IMR-90 (cell line): ENCODE results near the gene ASTL. TPM values are rescaled to one million over a fixed set of nuclear protein-coding genes. Genes with fewer than 3 reads are reported as not detected.
A peak's percentile ranks its signal among the peaks of the same experiment; 100 is the strongest.

Source experiments
- ATAC-seq: fragments of 200-7000 bp; cut with Tn5 transposase; 2 replicates; pipeline ENCODE4 v1.9.1; 2020; ENCODE audit warnings: low read depth, mild to moderate bottlenecking, moderate library complexity
- BruUV-seq: library from RNA; stranded (reverse); fragments of 400-500 nt; replicated peaks from 2 replicates; lab custom pipeline; 2021; lab: Mats Ljungman, UMichigan
- CTCF ChIA-PET: fragments of 300-600 bp; formaldehyde crosslinking; extraction: SDS; loops from one replicate; lab custom pipeline; 2021; ENCODE audit warnings: antibody characterized with exemption; lab: Yijun Ruan, JAX
- POLR2A ChIA-PET: fragments of 300-600 bp; sonication (Branson Sonifier 250); formaldehyde crosslinking; loops from one replicate; lab custom pipeline; 2022; ENCODE audit warnings: antibody characterized with exemption; ENCODE audit not compliant: unreplicated experiment; lab: Charles Lee
- DNase-seq: peaks from one replicate; pipeline ENCODE4 v3.0.0; 2013
- H2AFZ ChIP-seq: replicated peaks from 2 replicates; pipeline ENCODE3; 2013; ENCODE audit warnings: low read length, mild to moderate bottlenecking; ENCODE audit not compliant: poor library complexity
- H2AK5ac ChIP-seq: 2 replicates; pipeline ENCODE4 v1.6.1; 2013; ENCODE audit warnings: low read depth, low read length, inconsistent platforms
- H2AK9ac ChIP-seq: replicated peaks from 2 replicates; pipeline ENCODE3; 2013; ENCODE audit warnings: mild to moderate bottlenecking, low read depth, low read length, moderate library complexity; ENCODE audit not compliant: poor library complexity
- H2BK120ac ChIP-seq: 2 replicates; pipeline ENCODE4 v1.6.1; 2013; ENCODE audit warnings: low read depth, low read length, inconsistent platforms
- H2BK15ac ChIP-seq: 3 replicates; pipeline ENCODE4 v1.6.1; 2013; ENCODE audit warnings: low read depth, low read length, inconsistent platforms
- H2BK20ac ChIP-seq: 2 replicates; pipeline ENCODE4 v1.6.1; 2013; ENCODE audit warnings: low read depth, mild to moderate bottlenecking, inconsistent platforms, low read length, moderate library complexity
- H2BK5ac ChIP-seq: 2 replicates; pipeline ENCODE4 v1.6.1; 2013; ENCODE audit warnings: mild to moderate bottlenecking, low read depth, low read length, inconsistent platforms; ENCODE audit not compliant: poor library complexity, severe bottlenecking
- H3K14ac ChIP-seq: replicated peaks from 2 replicates; pipeline ENCODE4 v1.6.1; 2013; ENCODE audit warnings: low read depth, low read length, inconsistent platforms
- H3K18ac ChIP-seq: 2 replicates; pipeline ENCODE4 v1.6.1; 2013; ENCODE audit warnings: low read depth, low read length, control low read depth
- H3K23ac ChIP-seq: 2 replicates; pipeline ENCODE4 v1.6.1; 2013; ENCODE audit warnings: low read depth, low read length, inconsistent platforms
- H3K27ac ChIP-seq: 2 replicates; pipeline ENCODE4 v1.5.1; 2013; ENCODE audit warnings: mild to moderate bottlenecking, control low read depth, low read length; ENCODE audit not compliant: insufficient read depth
- H3K27me3 ChIP-seq: 2 replicates; pipeline ENCODE4 v1.6.1; 2013; ENCODE audit warnings: low read length; ENCODE audit not compliant: control insufficient read depth, insufficient read depth
- H3K36me3 ChIP-seq: 2 replicates; pipeline ENCODE4 v1.6.1; 2013; ENCODE audit warnings: low read length, mixed read lengths; ENCODE audit not compliant: control insufficient read depth, insufficient read depth
- H3K4ac ChIP-seq: 2 replicates; pipeline ENCODE4 v1.6.1; 2013; ENCODE audit warnings: low read depth, low read length, inconsistent platforms
- H3K4me1 ChIP-seq: 2 replicates; pipeline ENCODE4 v1.6.1; 2013; ENCODE audit warnings: low read length, mixed read lengths; ENCODE audit not compliant: control insufficient read depth, insufficient read depth
- H3K4me2 ChIP-seq: 2 replicates; pipeline ENCODE4 v1.6.1; 2013; ENCODE audit warnings: low read depth, mild to moderate bottlenecking, control low read depth, low read length, moderate library complexity
- H3K4me3 ChIP-seq: 2 replicates; pipeline ENCODE4 v1.5.1; 2013; ENCODE audit warnings: low read depth, mild to moderate bottlenecking, control low read depth, low read length, moderate library complexity; ENCODE audit not compliant: insufficient read depth
- H3K56ac ChIP-seq: 2 replicates; pipeline ENCODE4 v1.6.1; 2013; ENCODE audit warnings: low read length, inconsistent platforms; ENCODE audit not compliant: insufficient read depth; ENCODE audit errors: extremely low read depth
- H3K79me1 ChIP-seq, 2 experiments: 2 replicates each; pipeline ENCODE4 v1.6.1; 2013; ENCODE audit warnings: low read length in 2 of 2, inconsistent platforms in 1 of 2, low read depth in 1 of 2
- H3K9ac ChIP-seq: 2 replicates; pipeline ENCODE4 v1.6.1; 2013; ENCODE audit warnings: low read depth, low read length, control low read depth
- H3K9me1 ChIP-seq: 2 replicates; pipeline ENCODE4 v1.6.1; 2013; ENCODE audit warnings: low read length, inconsistent platforms; ENCODE audit not compliant: insufficient read depth
- H3K9me3 ChIP-seq: 2 replicates; pipeline ENCODE4 v1.6.1; 2013; ENCODE audit warnings: low read length; ENCODE audit not compliant: control insufficient read depth, insufficient read depth
- H4K20me1 ChIP-seq: 2 replicates; pipeline ENCODE4 v1.6.1; 2013; ENCODE audit warnings: low read length, inconsistent platforms; ENCODE audit not compliant: insufficient read depth
- H4K5ac ChIP-seq: 2 replicates; pipeline ENCODE4 v1.6.1; 2013; ENCODE audit warnings: mild to moderate bottlenecking, low read depth, low read length, control low read depth
- H4K8ac ChIP-seq, 2 experiments: 2 replicates each; pipeline ENCODE4 v1.6.1; 2013; ENCODE audit warnings: low read depth in 2 of 2, low read length in 2 of 2, control low read depth in 1 of 2, inconsistent platforms in 1 of 2
- H4K91ac ChIP-seq: 2 replicates; pipeline ENCODE4 v1.6.1; 2013; ENCODE audit warnings: low read depth, low read length, inconsistent platforms; ENCODE audit not compliant: insufficient read depth
- BHLHE40 ChIP-seq: fragments of 150-350 bp; IDR thresholded peaks from 2 replicates; pipeline ENCODE4 v1.6.1; 2016; ENCODE audit warnings: mild to moderate bottlenecking, low read depth, low read length
- CEBPB ChIP-seq: IDR thresholded peaks from 2 replicates; pipeline ENCODE4 v1.6.1; 2012; ENCODE audit warnings: low read depth, low read length, improper control_type of control experiment
- CHD1 ChIP-seq: IDR thresholded peaks from 2 replicates; pipeline ENCODE4 v1.6.1; 2012; ENCODE audit warnings: low read depth, low read length, improper control_type of control experiment
- FOS ChIP-seq: fragments of 150-350 bp; IDR thresholded peaks from 2 replicates; pipeline ENCODE4 v1.6.1; 2016; ENCODE audit warnings: low read depth, low read length
- MAFK ChIP-seq: IDR thresholded peaks from 2 replicates; pipeline ENCODE4 v1.6.1; 2012; ENCODE audit warnings: low read depth, low read length, improper control_type of control experiment
- MAZ ChIP-seq: IDR thresholded peaks from 2 replicates; pipeline ENCODE4 v1.6.1; 2012; ENCODE audit warnings: low read depth, mild to moderate bottlenecking, low read length, improper control_type of control experiment, moderate library complexity, borderline replicate concordance
- MXI1 ChIP-seq: IDR thresholded peaks from 2 replicates; pipeline ENCODE4 v1.6.1; 2012; ENCODE audit warnings: low read depth, mild to moderate bottlenecking, low read length, moderate library complexity, borderline replicate concordance
- NFE2L2 ChIP-seq: fragments of 150-350 bp; IDR thresholded peaks from 2 replicates; pipeline ENCODE4 v1.6.1; 2016; ENCODE audit warnings: low read depth, mild to moderate bottlenecking, low read length
- RCOR1 ChIP-seq: IDR thresholded peaks from 2 replicates; pipeline ENCODE4 v1.6.1; 2012; ENCODE audit warnings: mild to moderate bottlenecking, low read length, improper control_type of control experiment; ENCODE audit not compliant: insufficient replicate concordance
- RFX5 ChIP-seq: IDR thresholded peaks from 2 replicates; pipeline ENCODE4 v1.8.0; 2012; ENCODE audit warnings: low read depth, mild to moderate bottlenecking, low read length, moderate library complexity
- SMC3 ChIP-seq: fragments of 150-350 bp; IDR thresholded peaks from 2 replicates; pipeline ENCODE4 v1.6.1; 2016; ENCODE audit warnings: low read depth, mild to moderate bottlenecking, antibody characterized with exemption, low read length, moderate library complexity
- WGBS, 2 experiments: methylation state at CpG; one replicate each; pipeline versions ENCODE4 v1.1.5 to v1.1.7; 2013; ENCODE audit warnings: missing lambda C conversion rate in 2 of 2; ENCODE audit not compliant: insufficient read length in 1 of 2; ENCODE audit errors: extremely low coverage in 2 of 2; 5-methylcytosine and 5-hydroxymethylcytosine counted together
- dilution Hi-C: fragments of 300-500 bp; cut with HindIII; formaldehyde crosslinking; loops from one replicate; pipeline ENCODE4 v1.14.3; 2018; ENCODE audit warnings: low sequenced_read_pairs; ENCODE audit not compliant: unreplicated experiment
- in situ Hi-C: fragments of 300-500 bp; cut with MboI; formaldehyde crosslinking; loops from 3 replicates; pipeline ENCODE4 v1.14.3; 2019; ENCODE audit warnings: low sequenced_read_pairs, inconsistent platforms, mixed read lengths
- intact Hi-C: fragments of 100-400 bp; cut with micrococcal nuclease; formaldehyde crosslinking; loops from 2 replicates; pipeline ENCODE4 v1.10.0; 2022
- polyA plus RNA-seq, 3 experiments: library from polyadenylated mRNA; depleted of rRNA; stranded (reverse); fragments of >200 nt; gene quantifications; 2 replicates each; pipeline ENCODE4 v1.2.3, GENCODE V29; 2012; ENCODE audit warnings: low replicate concordance in 1 of 3
- total RNA-seq: library from RNA; depleted of rRNA; stranded (reverse); fragments of >200 nt; gene quantifications from 2 replicates; pipeline ENCODE4 v1.2.3, GENCODE V29; 2012
- TF ChIP-seq, protein P1 (sequence below): fragments of 150-350 bp; IDR thresholded peaks from 2 replicates; pipeline ENCODE4 v1.6.1; 2016; ENCODE audit warnings: low read depth, mild to moderate bottlenecking, low read length, moderate library complexity, borderline replicate concordance
- TF ChIP-seq, protein P2 (sequence below): fragments of 150-350 bp; IDR thresholded peaks from 2 replicates; pipeline ENCODE4 v1.6.1; 2017; ENCODE audit warnings: mild to moderate bottlenecking, antibody characterized with exemption, low read length, low read depth

Gene ASTL
- total and polyA plus RNA-seq, 2 of the 4 experiments (the other 2 are of a cell fraction) = not detected

DNA sequence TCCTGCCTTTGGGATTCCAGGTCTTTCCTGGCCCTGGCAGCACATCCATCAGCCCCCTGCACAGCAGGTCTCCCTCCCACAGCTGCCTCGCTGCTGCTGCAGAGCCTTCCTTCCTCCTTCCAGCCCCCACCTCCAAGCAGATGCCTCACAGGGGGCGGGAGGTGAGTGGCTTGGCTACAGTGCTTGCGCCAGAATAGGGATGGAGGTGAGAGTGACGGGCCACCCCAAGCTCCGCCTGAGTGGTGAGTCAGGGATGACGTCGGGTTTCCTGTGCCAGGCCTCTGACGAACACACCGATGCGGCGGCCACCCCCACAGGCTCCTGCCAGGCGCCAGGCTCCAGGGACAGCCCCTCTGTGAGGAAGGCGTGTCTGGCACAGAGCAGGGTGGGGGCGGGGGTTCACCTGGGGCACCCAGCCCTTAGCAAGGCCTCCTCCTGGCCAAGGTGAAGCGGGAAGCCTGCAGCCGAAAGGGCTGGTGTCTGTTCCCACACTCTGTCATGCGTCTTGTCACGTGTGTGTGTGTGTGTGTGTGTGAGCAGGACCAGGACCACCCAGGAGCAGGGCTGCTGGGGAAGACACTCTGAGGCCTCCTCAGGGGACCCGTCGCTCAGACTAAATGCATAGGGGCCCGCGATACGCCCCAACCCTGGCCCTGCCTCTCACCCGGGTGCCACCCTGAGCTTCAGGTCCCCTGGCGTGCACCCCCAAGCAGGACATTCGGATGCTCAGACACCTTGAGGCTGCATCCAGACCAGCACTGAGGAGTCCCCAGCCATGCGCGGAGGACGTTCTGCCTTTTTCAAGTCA, 10.3 kb upstream of the ASTL start (continued):
- TF ChIP-seq, protein P1, sequence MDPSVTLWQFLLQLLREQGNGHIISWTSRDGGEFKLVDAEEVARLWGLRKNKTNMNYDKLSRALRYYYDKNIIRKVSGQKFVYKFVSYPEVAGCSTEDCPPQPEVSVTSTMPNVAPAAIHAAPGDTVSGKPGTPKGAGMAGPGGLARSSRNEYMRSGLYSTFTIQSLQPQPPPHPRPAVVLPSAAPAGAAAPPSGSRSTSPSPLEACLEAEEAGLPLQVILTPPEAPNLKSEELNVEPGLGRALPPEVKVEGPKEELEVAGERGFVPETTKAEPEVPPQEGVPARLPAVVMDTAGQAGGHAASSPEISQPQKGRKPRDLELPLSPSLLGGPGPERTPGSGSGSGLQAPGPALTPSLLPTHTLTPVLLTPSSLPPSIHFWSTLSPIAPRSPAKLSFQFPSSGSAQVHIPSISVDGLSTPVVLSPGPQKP = no peak

DNA sequence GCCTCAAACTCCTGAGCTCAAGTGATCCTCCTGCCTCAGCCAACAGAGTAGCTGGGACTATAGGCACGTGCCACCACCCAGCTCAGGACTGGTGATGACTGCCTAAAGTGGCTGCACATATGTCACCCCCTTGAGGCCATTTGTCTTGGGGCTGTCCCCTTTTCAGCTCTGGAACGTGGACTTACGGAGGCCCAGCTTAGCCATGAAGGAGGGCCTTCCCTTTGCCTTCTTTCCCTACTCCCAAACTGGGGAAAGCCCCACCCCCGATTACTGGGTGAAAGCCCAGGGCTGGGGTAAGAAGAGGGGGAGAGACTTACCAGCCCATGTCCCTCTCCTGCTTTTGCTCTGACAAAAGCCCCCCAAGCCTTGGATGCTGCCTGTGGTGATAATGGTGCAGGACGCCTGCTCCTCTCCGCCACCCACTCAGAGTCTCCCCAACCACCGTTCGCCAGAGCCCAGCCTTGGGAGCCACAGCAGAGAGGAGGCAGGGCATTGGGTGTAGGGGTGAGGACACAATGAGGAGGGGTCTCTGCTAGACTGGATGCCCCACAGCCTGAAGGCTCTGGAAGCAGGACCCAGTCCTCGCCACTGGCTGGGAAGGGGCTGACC, 9.4 kb upstream of the ASTL start:
- H3K14ac ChIP-seq = no peak overlapping the region
- no peak overlapping the region for H4K8ac ChIP-seq
- no peak overlapping the region for H3K27ac ChIP-seq
- DNase-seq (no peak), ATAC-seq (no peak)
- H3K79me1 ChIP-seq = peaks cover 0 to 4% of the 10 kb centered on the region in 2 experiments; a peak in 1 of 4 replicates
- no peaks in the 10 kb centered on the region for H3K36me3 ChIP-seq
- no peak overlapping the region for H4K91ac ChIP-seq
- H4K5ac ChIP-seq = no peak overlapping the region
- H3K9me1 ChIP-seq = no peaks in the 10 kb centered on the region
- H2BK20ac ChIP-seq = no peak overlapping the region
- peaks cover 5% of the 10 kb centered on the region; the same call in 1 of the 2 replicates for H3K4me1 ChIP-seq
- no peak overlapping the region for H3K4me3 ChIP-seq
- H3K27me3 ChIP-seq = no peaks in the 10 kb centered on the region
- no peaks in the 10 kb centered on the region; the same call in 1 of the 2 replicates for H4K20me1 ChIP-seq
- dilution Hi-C loops (no loop called here), intact Hi-C loops (loop anchor here (5.0 kb wide), 1 partner anchor 60 kb away; the partner anchor contains the start of gene STARD7), in situ Hi-C loops (no loop called here)
- ChIA-PET CTCF (interaction anchor here (1.5 kb wide), 1 partner anchor 27 kb away, joined by 4 read pairs; no protein-coding TSS in a partner anchor), POLR2A (no interaction called here)
- no TSS peak for BruUV-seq
- no peak overlapping the region for H3K56ac ChIP-seq
- no peak overlapping the region for H3K4ac ChIP-seq
- H2AK9ac ChIP-seq = no peak overlapping the region
- H3K9me3 ChIP-seq = no peaks in the 10 kb centered on the region
- no peak overlapping the region for H2BK5ac ChIP-seq
- H2BK15ac ChIP-seq = no peak overlapping the region; the same call in 2 of the 3 replicates
- H2BK120ac ChIP-seq = no peak overlapping the region
- H2AFZ ChIP-seq = peak overlapping the region; percentile 8
- H3K4me2 ChIP-seq = no peak overlapping the region
- no peak overlapping the region for H3K9ac ChIP-seq
- H3K23ac ChIP-seq = no peak overlapping the region
- H3K18ac ChIP-seq = no peak overlapping the region
- no peak overlapping the region; the same call in 1 of the 2 replicates for H2AK5ac ChIP-seq
- 100% methylated on average over 1 of the region's 9 CpGs; no CpG with 5 or more reads in 1 of the 2 experiments for WGBS, 2 experiments
- TF ChIP-seq RFX5 = no peak
- TF ChIP-seq MXI1 = no peak
- no peak for TF ChIP-seq FOS
- TF ChIP-seq CEBPB = no peak
- no peak for TF ChIP-seq CHD1
- no peak for TF ChIP-seq BHLHE40
- TF ChIP-seq, protein P2, sequence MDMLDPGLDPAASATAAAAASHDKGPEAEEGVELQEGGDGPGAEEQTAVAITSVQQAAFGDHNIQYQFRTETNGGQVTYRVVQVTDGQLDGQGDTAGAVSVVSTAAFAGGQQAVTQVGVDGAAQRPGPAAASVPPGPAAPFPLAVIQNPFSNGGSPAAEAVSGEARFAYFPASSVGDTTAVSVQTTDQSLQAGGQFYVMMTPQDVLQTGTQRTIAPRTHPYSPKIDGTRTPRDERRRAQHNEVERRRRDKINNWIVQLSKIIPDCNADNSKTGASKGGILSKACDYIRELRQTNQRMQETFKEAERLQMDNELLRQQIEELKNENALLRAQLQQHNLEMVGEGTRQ = no peak
- TF ChIP-seq MAZ = no peak
- TF ChIP-seq SMC3 = no peak
- no peak for TF ChIP-seq NFE2L2
- no peak for TF ChIP-seq MAFK
- no peak for TF ChIP-seq RCOR1
